DND-41 (cell line): ENCODE results near the gene PALM.

Experiments
- ATAC-seq: fragments of 200-7000 bp; cut with Tn5 transposase; 3 replicates; pipeline ENCODE4 v1.9.1; 2021; ENCODE audit warnings: low read depth; ENCODE audit not compliant: insufficient read depth
- DNase-seq: peaks from one replicate; pipeline ENCODE4 v3.0.0-alpha.2; 2020
- H2AFZ ChIP-seq: 2 replicates; pipeline ENCODE4 v1.6.0; 2012; ENCODE audit warnings: low read depth, low read length
- H3K27ac ChIP-seq: 2 replicates; pipeline ENCODE4 v1.5.1; 2012; ENCODE audit warnings: low read length, inconsistent platforms
- H3K27me3 ChIP-seq: fragments of 200-600 bp; sonication (generic); 2 replicates; pipeline ENCODE4 v1.6.0; 2012; ENCODE audit warnings: low read length, mild to moderate bottlenecking, inconsistent platforms; ENCODE audit not compliant: insufficient read depth, poor library complexity
- H3K36me3 ChIP-seq: 2 replicates; pipeline ENCODE4 v1.5.1; 2012; ENCODE audit warnings: low read length, inconsistent platforms; ENCODE audit not compliant: insufficient read depth
- H3K4me1 ChIP-seq: 2 replicates; pipeline ENCODE4 v1.5.1; 2012; ENCODE audit warnings: mild to moderate bottlenecking, low read length; ENCODE audit not compliant: insufficient read depth
- H3K4me2 ChIP-seq: 2 replicates; pipeline ENCODE4 v1.6.0; 2012; ENCODE audit warnings: mild to moderate bottlenecking, moderate library complexity, low read length, inconsistent platforms; ENCODE audit not compliant: insufficient read depth
- H3K4me3 ChIP-seq, 2 experiments: fragments of 200-600 bp in 1 of 2; shearing (Covaris generic) in 1 of 2; 2 replicates each; pipeline ENCODE4 v1.5.1; 2012 to 2016; ENCODE audit warnings: inconsistent platforms in 2 of 2, low read length in 2 of 2, mild to moderate bottlenecking in 2 of 2, low read depth in 1 of 2, moderate library complexity in 1 of 2
- H3K79me2 ChIP-seq: 2 replicates; pipeline ENCODE4 v1.6.0; 2012; ENCODE audit warnings: low read length, inconsistent platforms; ENCODE audit not compliant: insufficient read depth
- H3K9ac ChIP-seq: 2 replicates; pipeline ENCODE4 v1.6.0; 2012; ENCODE audit warnings: low read depth, mild to moderate bottlenecking, inconsistent platforms, low read length, moderate library complexity
- H3K9me3 ChIP-seq: 2 replicates; pipeline ENCODE4 v1.5.1; 2012; ENCODE audit warnings: low read length, moderate library complexity, mild to moderate bottlenecking, inconsistent platforms; ENCODE audit not compliant: insufficient read depth, severe bottlenecking
- H4K20me1 ChIP-seq: 2 replicates; pipeline ENCODE4 v1.6.0; 2012; ENCODE audit warnings: low read length; ENCODE audit not compliant: insufficient read depth
- CTCF ChIP-seq: IDR thresholded peaks from 2 replicates; pipeline ENCODE4 v1.5.1; 2012; ENCODE audit warnings: borderline replicate concordance, low read length, moderate library complexity, mild to moderate bottlenecking; ENCODE audit not compliant: poor library complexity, severe bottlenecking; ENCODE audit errors: extremely low read depth
- EZH2 ChIP-seq: IDR thresholded peaks from 3 replicates; pipeline ENCODE4 v1.6.1; 2012; ENCODE audit warnings: borderline replicate concordance, low read depth, mild to moderate bottlenecking, moderate library complexity, low read length, inconsistent platforms; ENCODE audit not compliant: severe bottlenecking

Gene PALM

GRCh38 chr19:722553-723101 is 13.9 kb downstream of the PALM start:
- H3K9me3 ChIP-seq: no peaks in the 10 kb centered on the region
- no peak overlapping the region for H3K9ac ChIP-seq
- H3K4me3 ChIP-seq: no peak overlapping the region
- H2AFZ ChIP-seq: no peak overlapping the region
- no peaks in the 10 kb centered on the region for H3K27me3 ChIP-seq
- no peak overlapping the region for H3K4me2 ChIP-seq
- H3K4me1 ChIP-seq: no peaks in the 10 kb centered on the region
- no peaks in the 10 kb centered on the region for H3K36me3 ChIP-seq
- H3K27ac ChIP-seq: no peak overlapping the region
- TF ChIP-seq EZH2 (no peak), CTCF (no peak)
- no peak for ATAC-seq
- H3K79me2 ChIP-seq: no peaks in the 10 kb centered on the region
- no peaks in the 10 kb centered on the region for H4K20me1 ChIP-seq
- no peak for DNase-seq

GRCh38 chr19:723247-723646 is 14.5 kb downstream of the PALM start:
- no peak overlapping the region for H3K27ac ChIP-seq
- H3K27me3 ChIP-seq: no peaks in the 10 kb centered on the region
- no peak for ATAC-seq

GRCh38 chr19:723714-724113 is 15.0 kb downstream of the PALM start:
- no peak overlapping the region for H3K9ac ChIP-seq
- H3K4me2 ChIP-seq: no peak overlapping the region
- no peaks in the 10 kb centered on the region for H3K9me3 ChIP-seq
- H3K36me3 ChIP-seq: no peaks in the 10 kb centered on the region
- no peaks in the 10 kb centered on the region for H3K4me1 ChIP-seq
- no peaks in the 10 kb centered on the region for H3K79me2 ChIP-seq
- TF ChIP-seq EZH2 (no peak), CTCF (no peak)
- no peak overlapping the region for H3K4me3 ChIP-seq
- ATAC-seq (no peak), DNase-seq (no peak)
- no peaks in the 10 kb centered on the region for H3K27me3 ChIP-seq
- H2AFZ ChIP-seq: no peak overlapping the region
- no peaks in the 10 kb centered on the region for H4K20me1 ChIP-seq
- H3K27ac ChIP-seq: no peak overlapping the region

More at GRCh38 chr19:723247-723646, 14.5 kb downstream of the PALM start:
- no peak overlapping the region for H2AFZ ChIP-seq
- H3K36me3 ChIP-seq: no peaks in the 10 kb centered on the region
- no peaks in the 10 kb centered on the region for H3K4me1 ChIP-seq
- no peak overlapping the region for H3K4me3 ChIP-seq
- no peaks in the 10 kb centered on the region for H3K9me3 ChIP-seq
- DNase-seq: no peak
- no peaks in the 10 kb centered on the region for H3K79me2 ChIP-seq
- H3K9ac ChIP-seq: no peak overlapping the region
- no peaks in the 10 kb centered on the region for H4K20me1 ChIP-seq
- TF ChIP-seq CTCF (no peak), EZH2 (no peak)
- H3K4me2 ChIP-seq: no peak overlapping the region
